DND-41 (cell line): ENCODE data around the gene IFNG.

Experiments used
- ATAC-seq: fragments of 200-7000 bp; cut with Tn5 transposase; 3 replicates; pipeline ENCODE4 v1.9.1; 2021; ENCODE audit warnings: low read depth; ENCODE audit not compliant: insufficient read depth
- DNase-seq: peaks from one replicate; pipeline ENCODE4 v3.0.0-alpha.2; 2020
- H2AFZ ChIP-seq: 2 replicates; pipeline ENCODE4 v1.6.0; 2012; ENCODE audit warnings: low read depth, low read length
- H3K27ac ChIP-seq: 2 replicates; pipeline ENCODE4 v1.5.1; 2012; ENCODE audit warnings: low read length, inconsistent platforms
- H3K27me3 ChIP-seq: fragments of 200-600 bp; sonication (generic); 2 replicates; pipeline ENCODE4 v1.6.0; 2012; ENCODE audit warnings: low read length, mild to moderate bottlenecking, inconsistent platforms; ENCODE audit not compliant: insufficient read depth, poor library complexity
- H3K36me3 ChIP-seq: 2 replicates; pipeline ENCODE4 v1.5.1; 2012; ENCODE audit warnings: low read length, inconsistent platforms; ENCODE audit not compliant: insufficient read depth
- H3K4me1 ChIP-seq: 2 replicates; pipeline ENCODE4 v1.5.1; 2012; ENCODE audit warnings: mild to moderate bottlenecking, low read length; ENCODE audit not compliant: insufficient read depth
- H3K4me2 ChIP-seq: 2 replicates; pipeline ENCODE4 v1.6.0; 2012; ENCODE audit warnings: mild to moderate bottlenecking, moderate library complexity, low read length, inconsistent platforms; ENCODE audit not compliant: insufficient read depth
- H3K4me3 ChIP-seq, 2 experiments: fragments of 200-600 bp in 1 of 2; shearing (Covaris generic) in 1 of 2; 2 replicates each; pipeline ENCODE4 v1.5.1; 2012 to 2016; ENCODE audit warnings: inconsistent platforms in 2 of 2, low read length in 2 of 2, mild to moderate bottlenecking in 2 of 2, low read depth in 1 of 2, moderate library complexity in 1 of 2
- H3K79me2 ChIP-seq: 2 replicates; pipeline ENCODE4 v1.6.0; 2012; ENCODE audit warnings: low read length, inconsistent platforms; ENCODE audit not compliant: insufficient read depth
- H3K9ac ChIP-seq: 2 replicates; pipeline ENCODE4 v1.6.0; 2012; ENCODE audit warnings: low read depth, mild to moderate bottlenecking, inconsistent platforms, low read length, moderate library complexity
- H3K9me3 ChIP-seq: 2 replicates; pipeline ENCODE4 v1.5.1; 2012; ENCODE audit warnings: low read length, moderate library complexity, mild to moderate bottlenecking, inconsistent platforms; ENCODE audit not compliant: insufficient read depth, severe bottlenecking
- H4K20me1 ChIP-seq: 2 replicates; pipeline ENCODE4 v1.6.0; 2012; ENCODE audit warnings: low read length; ENCODE audit not compliant: insufficient read depth
- CTCF ChIP-seq: IDR thresholded peaks from 2 replicates; pipeline ENCODE4 v1.5.1; 2012; ENCODE audit warnings: borderline replicate concordance, low read length, moderate library complexity, mild to moderate bottlenecking; ENCODE audit not compliant: poor library complexity, severe bottlenecking; ENCODE audit errors: extremely low read depth
- EZH2 ChIP-seq: IDR thresholded peaks from 3 replicates; pipeline ENCODE4 v1.6.1; 2012; ENCODE audit warnings: borderline replicate concordance, low read depth, mild to moderate bottlenecking, moderate library complexity, low read length, inconsistent platforms; ENCODE audit not compliant: severe bottlenecking

Gene IFNG

DNA sequence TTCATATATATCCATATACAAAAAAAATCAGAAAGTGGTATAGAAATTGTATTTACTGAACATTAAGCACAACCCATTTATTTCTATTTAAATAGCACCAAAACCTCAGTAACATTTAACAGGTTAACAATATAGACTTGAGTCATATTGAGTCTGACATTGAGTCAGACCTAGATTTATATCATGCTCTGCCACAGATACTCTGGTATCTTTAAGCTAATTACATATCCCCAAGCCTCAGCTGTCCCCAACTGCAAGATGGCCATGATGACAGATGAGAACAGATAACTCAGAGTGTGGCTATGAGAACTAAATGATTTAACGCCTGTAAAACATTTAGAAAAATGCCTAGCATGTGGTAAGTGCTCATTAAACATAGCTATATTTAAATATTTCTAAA, 40.3 kb downstream of the IFNG start:
- Histone ChIP-seq H3K9me3 (no peaks in the 10 kb centered on the region), H3K27ac (no peak overlapping the region), H4K20me1 (no peaks in the 10 kb centered on the region), H3K4me1 (no peaks in the 10 kb centered on the region), H3K79me2 (no peaks in the 10 kb centered on the region), H3K36me3 (no peaks in the 10 kb centered on the region), H3K4me2 (no peak overlapping the region), H3K4me3 (no peak overlapping the region), H3K9ac (no peak overlapping the region), H2AFZ (no peak overlapping the region), H3K27me3 (peaks cover 5% of the 10 kb centered on the region)
- DNase-seq (no peak), ATAC-seq (no peak)
- TF ChIP-seq CTCF (no peak), EZH2 (no peak)

DNA sequence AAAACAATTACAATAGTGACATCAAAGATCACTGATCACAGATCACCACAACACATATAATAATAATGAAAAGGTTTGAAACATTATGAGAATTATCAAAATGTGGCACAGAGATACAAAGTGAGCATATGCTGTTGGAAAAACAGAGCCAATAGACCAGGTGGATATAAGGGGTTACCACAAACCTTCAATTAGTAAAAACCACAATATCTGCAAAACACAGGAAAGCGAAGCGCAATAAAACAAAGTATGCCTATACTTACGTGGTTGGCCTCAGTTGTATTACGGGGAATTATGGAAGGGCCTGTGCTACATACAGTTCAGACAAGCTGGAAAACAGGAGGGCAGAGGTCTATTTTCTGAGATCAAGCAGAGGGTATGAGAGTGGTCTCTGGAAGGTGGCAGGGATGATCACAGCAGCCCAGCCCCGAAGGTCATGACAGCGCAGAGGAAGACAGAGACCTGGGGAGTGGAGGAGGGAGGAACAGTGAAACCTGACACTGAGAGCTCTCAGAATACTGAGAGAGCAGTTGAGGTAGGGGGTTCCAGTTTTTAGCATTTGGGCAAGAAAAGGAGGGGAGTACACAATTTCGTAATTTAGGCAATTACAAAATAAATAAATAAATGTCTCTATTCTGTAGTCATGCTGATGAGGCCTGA, 41.3 kb downstream of the IFNG start:
- H3K9ac ChIP-seq, result no peak overlapping the region
- no peaks in the 10 kb centered on the region for H3K79me2 ChIP-seq
- H3K4me1 ChIP-seq, result no peaks in the 10 kb centered on the region
- no peaks in the 10 kb centered on the region for H3K36me3 ChIP-seq
- peak; percentile 52; the same call in 2 of the 3 replicates for ATAC-seq
- no peak overlapping the region for H3K4me3 ChIP-seq
- no peak overlapping the region for H2AFZ ChIP-seq
- no peak overlapping the region for H3K4me2 ChIP-seq
- H3K27me3 ChIP-seq, result peaks cover 3% of the 10 kb centered on the region
- H4K20me1 ChIP-seq, result no peaks in the 10 kb centered on the region
- H3K27ac ChIP-seq, result no peak overlapping the region
- DNase-seq, result no peak
- no peaks in the 10 kb centered on the region for H3K9me3 ChIP-seq
- TF ChIP-seq EZH2 (no peak), CTCF (no peak)

DNA sequence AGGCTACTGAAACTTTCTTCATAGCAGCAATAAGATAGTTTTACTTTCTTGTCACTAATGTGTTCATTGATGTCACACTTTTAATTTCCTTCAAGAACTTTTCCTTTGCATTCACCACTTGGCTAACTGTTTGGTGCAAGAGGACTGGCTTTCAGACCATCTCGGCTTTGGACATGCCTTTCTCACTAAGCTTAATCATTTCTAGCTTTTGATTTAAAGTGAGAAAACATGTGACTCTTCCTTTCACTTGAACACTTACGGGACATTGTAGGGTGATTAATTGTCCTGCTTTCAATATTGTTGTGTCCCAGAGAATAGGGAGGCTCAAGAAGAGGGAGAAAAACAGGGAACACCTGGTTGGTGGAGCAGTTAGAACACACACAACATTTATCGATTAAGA, 41.9 kb downstream of the IFNG start:
- Histone ChIP-seq H3K4me2 (no peak overlapping the region), H4K20me1 (no peaks in the 10 kb centered on the region), H3K9ac (no peak overlapping the region), H3K79me2 (no peaks in the 10 kb centered on the region), H3K4me3 (no peak overlapping the region), H3K9me3 (no peaks in the 10 kb centered on the region), H3K27me3 (peaks cover 3% of the 10 kb centered on the region), H3K4me1 (no peaks in the 10 kb centered on the region), H2AFZ (no peak overlapping the region), H3K27ac (no peak overlapping the region), H3K36me3 (no peaks in the 10 kb centered on the region)
- ATAC-seq, result no peak
- no peak for DNase-seq
- TF ChIP-seq EZH2, result no peak
- TF ChIP-seq CTCF, result no peak
